SU-DHL-6 (cell line): Measurements from ENCODE around the gene LCE1A.

Experiments used
- H2AFZ ChIP-seq: fragments of 200-600 bp; sonication (generic); 2 replicates; pipeline ENCODE4 v1.6.1; 2014; ENCODE audit warnings: low read depth, mild to moderate bottlenecking, moderate library complexity, mixed read lengths, antibody characterized with exemption, low read length; ENCODE audit not compliant: severe bottlenecking
- H3F3A ChIP-seq: fragments of 200-600 bp; shearing (Covaris generic); 2 replicates; pipeline ENCODE4 v1.6.0; 2016; ENCODE audit warnings: antibody characterized with exemption, mild to moderate bottlenecking; ENCODE audit not compliant: insufficient read depth
- H3K27ac ChIP-seq: fragments of 200-600 bp; sonication (generic); 2 replicates; pipeline ENCODE4 v1.5.1; 2016; ENCODE audit warnings: low read depth, mild to moderate bottlenecking, low read length, moderate library complexity, mixed read lengths
- H3K27me3 ChIP-seq: fragments of 200-600 bp; sonication (generic), shearing (Covaris generic); 2 replicates; pipeline ENCODE4 v1.6.0; 2014; ENCODE audit warnings: mild to moderate bottlenecking, low read length
- H3K36me3 ChIP-seq: fragments of 200-600 bp; sonication (generic); 2 replicates; pipeline ENCODE4 v1.6.1; 2014; ENCODE audit warnings: mild to moderate bottlenecking, low read length, mixed read lengths
- H3K4me2 ChIP-seq: fragments of 300-600, 200-600 bp; shearing (Covaris generic), sonication (generic); 2 replicates; pipeline ENCODE4 v1.6.0; 2014; ENCODE audit warnings: low read length, low read depth, mild to moderate bottlenecking; ENCODE audit not compliant: poor library complexity, severe bottlenecking
- H3K4me3 ChIP-seq: fragments of 200-600 bp; sonication (generic); 2 replicates; pipeline ENCODE4 v1.5.1; 2014; ENCODE audit warnings: antibody characterized with exemption, low read length, mild to moderate bottlenecking, mixed read lengths; ENCODE audit not compliant: insufficient read depth, poor library complexity, severe bottlenecking
- H3K79me2 ChIP-seq: fragments of 200-600 bp; sonication (generic); 2 replicates; pipeline ENCODE4 v1.6.1; 2014; ENCODE audit warnings: mild to moderate bottlenecking, low read length, moderate library complexity; ENCODE audit not compliant: insufficient read depth
- H3K9ac ChIP-seq: fragments of 200-600 bp; sonication (generic); 2 replicates; pipeline ENCODE4 v1.7.0; 2014; ENCODE audit warnings: mild to moderate bottlenecking, low read length
- H3K9me2 ChIP-seq: fragments of 200-600 bp; sonication (generic); replicated peaks from 2 replicates; pipeline ENCODE4 v1.6.1; 2014; ENCODE audit warnings: low read length; ENCODE audit not compliant: insufficient read depth
- H3K9me3 ChIP-seq: fragments of 200-600 bp; sonication (generic); 2 replicates; pipeline ENCODE4 v1.6.1; 2014; ENCODE audit warnings: low read length, mixed read lengths; ENCODE audit not compliant: insufficient read depth
- H4K20me1 ChIP-seq: fragments of 200-600 bp; sonication (generic); 2 replicates; pipeline ENCODE4 v1.6.1; 2014; ENCODE audit warnings: low read depth, mild to moderate bottlenecking, antibody characterized with exemption, low read length, moderate library complexity, mixed read lengths
- EZH2phosphoT487 ChIP-seq: fragments of 200-600 bp; sonication (generic), shearing (Covaris generic); conservative IDR thresholded peaks from 2 replicates; pipeline ENCODE4 v1.6.1; 2018; ENCODE audit warnings: mild to moderate bottlenecking, antibody characterized with exemption, low read length, moderate library complexity, mixed read lengths
- TF ChIP-seq, protein P1 (sequence below): fragments of 200-600 bp; sonication (generic); IDR thresholded peaks from one replicate; pipeline ENCODE4 v1.5.1; 2017; ENCODE audit warnings: antibody characterized with exemption, mild to moderate bottlenecking, low read length, moderate library complexity; ENCODE audit not compliant: insufficient read depth, poor library complexity, severe bottlenecking

The LCE1A gene, protein sequence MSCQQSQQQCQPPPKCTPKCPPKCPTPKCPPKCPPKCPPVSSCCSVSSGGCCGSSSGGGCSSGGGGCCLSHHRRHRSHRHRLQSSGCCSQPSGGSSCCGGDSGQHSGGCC

DNA sequence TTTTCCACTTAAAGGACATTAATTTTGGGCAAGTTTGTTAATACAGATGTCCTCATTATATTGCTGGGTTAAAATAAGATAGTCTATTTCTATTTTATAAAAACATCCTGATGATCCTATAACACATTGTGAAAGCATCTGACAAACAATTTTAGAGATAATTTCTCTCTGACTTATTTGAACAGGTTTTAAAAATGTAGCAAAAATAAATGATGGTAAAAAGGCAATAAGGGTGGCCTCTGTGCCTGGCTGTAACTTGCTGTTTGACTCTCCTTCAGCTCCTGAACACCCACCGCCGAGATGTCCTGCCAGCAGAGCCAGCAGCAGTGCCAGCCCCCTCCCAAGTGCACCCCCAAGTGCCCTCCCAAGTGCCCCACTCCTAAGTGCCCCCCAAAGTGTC is at the start of gene LCE1A:
TSS of gene LCE1A (plus strand) at position 301 of the 400 bp plus-strand sequence. CDS start at position 301, 0 bp downstream.
- Histone ChIP-seq H3K79me2 (no peaks in the 10 kb centered on the region), H3K9me3 (no peaks in the 10 kb centered on the region), H4K20me1 (no peaks in the 10 kb centered on the region), H3K36me3 (no peaks in the 10 kb centered on the region), H3K27me3 (no peaks in the 10 kb centered on the region), H3F3A (no peaks in the 10 kb centered on the region), H3K4me2 (no peak within 1 kb of the TSS), H3K27ac (no peak within 1 kb of the TSS), H2AFZ (no peak within 1 kb of the TSS), H3K9ac (no peak within 1 kb of the TSS), H3K9me2 (no peaks in the 10 kb centered on the region), H3K4me3 (no peak within 1 kb of the TSS)
- TF ChIP-seq EZH2phosphoT487: no peak
- TF ChIP-seq, protein P1, sequence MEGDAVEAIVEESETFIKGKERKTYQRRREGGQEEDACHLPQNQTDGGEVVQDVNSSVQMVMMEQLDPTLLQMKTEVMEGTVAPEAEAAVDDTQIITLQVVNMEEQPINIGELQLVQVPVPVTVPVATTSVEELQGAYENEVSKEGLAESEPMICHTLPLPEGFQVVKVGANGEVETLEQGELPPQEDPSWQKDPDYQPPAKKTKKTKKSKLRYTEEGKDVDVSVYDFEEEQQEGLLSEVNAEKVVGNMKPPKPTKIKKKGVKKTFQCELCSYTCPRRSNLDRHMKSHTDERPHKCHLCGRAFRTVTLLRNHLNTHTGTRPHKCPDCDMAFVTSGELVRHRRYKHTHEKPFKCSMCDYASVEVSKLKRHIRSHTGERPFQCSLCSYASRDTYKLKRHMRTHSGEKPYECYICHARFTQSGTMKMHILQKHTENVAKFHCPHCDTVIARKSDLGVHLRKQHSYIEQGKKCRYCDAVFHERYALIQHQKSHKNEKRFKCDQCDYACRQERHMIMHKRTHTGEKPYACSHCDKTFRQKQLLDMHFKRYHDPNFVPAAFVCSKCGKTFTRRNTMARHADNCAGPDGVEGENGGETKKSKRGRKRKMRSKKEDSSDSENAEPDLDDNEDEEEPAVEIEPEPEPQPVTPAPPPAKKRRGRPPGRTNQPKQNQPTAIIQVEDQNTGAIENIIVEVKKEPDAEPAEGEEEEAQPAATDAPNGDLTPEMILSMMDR: no peak

DNA sequence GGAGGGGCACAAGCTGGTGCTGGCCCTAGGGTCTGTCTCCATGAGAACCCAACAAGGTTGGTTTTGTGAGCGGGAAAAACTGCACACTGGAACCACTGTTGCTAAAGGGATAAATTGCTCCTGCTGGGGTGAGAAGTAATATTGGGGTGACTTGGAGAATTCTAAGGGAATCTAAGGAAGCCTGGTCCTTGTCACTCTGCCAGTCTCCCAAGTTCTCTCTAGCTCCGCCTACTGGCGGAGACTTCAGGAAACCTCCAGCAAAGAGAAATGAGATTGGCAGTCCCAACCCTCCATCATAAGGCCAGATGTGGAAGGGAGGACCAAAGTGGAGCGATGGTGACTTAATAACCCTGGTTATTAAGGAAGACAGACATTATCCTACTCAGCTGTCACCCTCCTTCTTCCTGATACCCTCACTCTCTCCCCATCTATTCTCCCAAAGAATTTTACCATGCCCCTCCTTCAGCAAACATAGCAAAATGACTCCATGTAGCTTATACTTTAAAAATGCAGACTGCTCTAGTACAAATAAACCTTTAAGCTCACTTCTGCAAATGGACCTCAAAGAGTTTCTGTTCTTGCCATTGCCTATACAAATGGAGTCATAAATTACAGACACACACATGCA is 49.6 kb upstream of the LCE1A start:
- Histone ChIP-seq H3K79me2 (no peaks in the 10 kb centered on the region), H3K27ac (no peak overlapping the region), H2AFZ (no peak overlapping the region), H3F3A (no peaks in the 10 kb centered on the region), H3K36me3 (no peaks in the 10 kb centered on the region), H4K20me1 (no peaks in the 10 kb centered on the region), H3K27me3 (no peaks in the 10 kb centered on the region), H3K9me2 (no peaks in the 10 kb centered on the region), H3K9ac (no peak overlapping the region), H3K4me2 (no peak overlapping the region), H3K4me3 (no peak overlapping the region), H3K9me3 (no peaks in the 10 kb centered on the region)
- TF ChIP-seq EZH2phosphoT487: no peak
- TF ChIP-seq, protein P1: peak; percentile 39

DNA sequence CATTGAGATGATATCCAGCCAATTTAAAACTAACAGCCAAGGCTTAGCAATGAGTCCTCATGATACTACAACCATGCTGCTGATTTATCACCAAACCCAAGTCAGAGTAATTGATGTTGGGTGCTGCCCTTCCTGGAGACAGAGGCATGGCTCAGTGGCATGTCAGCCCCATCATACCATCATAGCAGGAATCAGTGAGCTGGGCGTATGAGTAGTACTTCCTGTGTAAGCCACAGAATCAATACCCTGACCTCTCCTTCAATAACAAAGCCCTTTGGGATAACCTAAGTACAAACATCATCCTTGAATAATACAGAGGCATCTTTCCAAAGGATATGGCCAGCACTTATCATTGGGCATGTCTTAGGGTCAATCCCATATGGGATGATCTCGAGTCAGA is 44.2 kb upstream of the LCE1A start:
- H3K79me2 ChIP-seq: no peaks in the 10 kb centered on the region
- H3K9me3 ChIP-seq: no peaks in the 10 kb centered on the region
- TF ChIP-seq EZH2phosphoT487: no peak
- TF ChIP-seq, protein P1: no peak
- H3K4me3 ChIP-seq: no peak overlapping the region
- H3K27ac ChIP-seq: no peak overlapping the region
- no peak overlapping the region for H2AFZ ChIP-seq
- no peaks in the 10 kb centered on the region for H3K27me3 ChIP-seq
- H3K4me2 ChIP-seq: no peak overlapping the region
- H3K9ac ChIP-seq: no peak overlapping the region
- H3F3A ChIP-seq: no peaks in the 10 kb centered on the region
- H3K36me3 ChIP-seq: no peaks in the 10 kb centered on the region
- no peaks in the 10 kb centered on the region for H3K9me2 ChIP-seq
- no peaks in the 10 kb centered on the region for H4K20me1 ChIP-seq
